Type B pancreatic cell (in vitro differentiated cells): ENCODE data around the gene GDPD4. TPM values are rescaled to one million over a fixed set of nuclear protein-coding genes. Genes with fewer than 3 reads are reported as not detected.

Experiments used
- DNase-seq: peaks from one replicate; pipeline ENCODE4 v3.0.0; 2021; ENCODE audit warnings: mixed read lengths; ENCODE audit not compliant: unreplicated experiment; ENCODE audit errors: extremely low spot score
- H3K27ac Mint-ChIP-seq: 2 replicates; pipeline ENCODE4 v1.8.0; 2021; ENCODE audit warnings: mild to moderate bottlenecking, mixed read lengths
- H3K27me3 Mint-ChIP-seq: 2 replicates; pipeline ENCODE4 v1.8.0; 2021; ENCODE audit warnings: mixed read lengths
- H3K36me3 Mint-ChIP-seq: 2 replicates; pipeline ENCODE4 v1.8.0; 2021; ENCODE audit warnings: mixed read lengths
- H3K4me1 Mint-ChIP-seq: one replicate; pipeline ENCODE4 v1.8.0; 2021; ENCODE audit warnings: mixed read lengths; ENCODE audit not compliant: unreplicated experiment
- H3K4me3 Mint-ChIP-seq: 2 replicates; pipeline ENCODE4 v1.8.0; 2021; ENCODE audit warnings: mild to moderate bottlenecking, mixed read lengths
- H3K9me3 Mint-ChIP-seq: 2 replicates; pipeline ENCODE4 v1.8.0; 2021; ENCODE audit warnings: mixed read lengths
- CTCF ChIP-seq: fragments of 200-600 bp; sonication (generic); conservative IDR thresholded peaks from 2 replicates; pipeline ENCODE4 v1.5.0; 2021; ENCODE audit warnings: antibody characterized with exemption, mild to moderate bottlenecking
- total RNA-seq: library from RNA; stranded (reverse); gene quantifications from 2 replicates; pipeline ENCODE4 v1.2.1, GENCODE V29; 2021; ENCODE audit warnings: low replicate concordance

Gene GDPD4
- total RNA-seq, 1 donor from 2014 or later: not detected

GRCh38 chr11:77179048-77179447 lies 122.4 kb downstream of the GDPD4 start:
- H3K27ac Mint-ChIP-seq: no peak overlapping the region
- TF ChIP-seq CTCF: no peak
- DNase-seq: no peak
- H3K9me3 Mint-ChIP-seq: no peaks in the 10 kb centered on the region
- H3K4me1 Mint-ChIP-seq: peaks cover 1% of the 10 kb centered on the region
- no peaks in the 10 kb centered on the region for H3K36me3 Mint-ChIP-seq
- H3K4me3 Mint-ChIP-seq: no peak overlapping the region
- no peaks in the 10 kb centered on the region for H3K27me3 Mint-ChIP-seq

GRCh38 chr11:77178150-77178549 lies 123.3 kb downstream of the GDPD4 start:
- DNase-seq: no peak
- no peak for TF ChIP-seq CTCF
- Mint-ChIP-seq H3K4me1 (peaks cover 7% of the 10 kb centered on the region), H3K27ac (no peak overlapping the region), H3K27me3 (no peaks in the 10 kb centered on the region), H3K36me3 (no peaks in the 10 kb centered on the region), H3K4me3 (no peak overlapping the region), H3K9me3 (no peaks in the 10 kb centered on the region)

- H3K27me3 Mint-ChIP-seq: no peaks in the 10 kb centered on the region
- H3K4me3 Mint-ChIP-seq: no peak overlapping the region
- DNase-seq: no peak
- TF ChIP-seq CTCF: no peak
- H3K9me3 Mint-ChIP-seq: no peaks in the 10 kb centered on the region
- H3K27ac Mint-ChIP-seq: no peak overlapping the region
- H3K4me1 Mint-ChIP-seq: peaks cover 9% of the 10 kb centered on the region
- no peaks in the 10 kb centered on the region for H3K36me3 Mint-ChIP-seq
Measured at GRCh38 chr11:77176996-77177395, 124.5 kb downstream of the GDPD4 start.

GRCh38 chr11:77175869-77176539 lies 125.5 kb downstream of the GDPD4 start:
- H3K9me3 Mint-ChIP-seq: no peaks in the 10 kb centered on the region
- no peaks in the 10 kb centered on the region for H3K36me3 Mint-ChIP-seq
- no peak for TF ChIP-seq CTCF
- H3K4me3 Mint-ChIP-seq: no peak overlapping the region
- H3K27me3 Mint-ChIP-seq: no peaks in the 10 kb centered on the region
- H3K27ac Mint-ChIP-seq: no peak overlapping the region
- peaks cover 9% of the 10 kb centered on the region for H3K4me1 Mint-ChIP-seq
- DNase-seq: no peak

DNA sequence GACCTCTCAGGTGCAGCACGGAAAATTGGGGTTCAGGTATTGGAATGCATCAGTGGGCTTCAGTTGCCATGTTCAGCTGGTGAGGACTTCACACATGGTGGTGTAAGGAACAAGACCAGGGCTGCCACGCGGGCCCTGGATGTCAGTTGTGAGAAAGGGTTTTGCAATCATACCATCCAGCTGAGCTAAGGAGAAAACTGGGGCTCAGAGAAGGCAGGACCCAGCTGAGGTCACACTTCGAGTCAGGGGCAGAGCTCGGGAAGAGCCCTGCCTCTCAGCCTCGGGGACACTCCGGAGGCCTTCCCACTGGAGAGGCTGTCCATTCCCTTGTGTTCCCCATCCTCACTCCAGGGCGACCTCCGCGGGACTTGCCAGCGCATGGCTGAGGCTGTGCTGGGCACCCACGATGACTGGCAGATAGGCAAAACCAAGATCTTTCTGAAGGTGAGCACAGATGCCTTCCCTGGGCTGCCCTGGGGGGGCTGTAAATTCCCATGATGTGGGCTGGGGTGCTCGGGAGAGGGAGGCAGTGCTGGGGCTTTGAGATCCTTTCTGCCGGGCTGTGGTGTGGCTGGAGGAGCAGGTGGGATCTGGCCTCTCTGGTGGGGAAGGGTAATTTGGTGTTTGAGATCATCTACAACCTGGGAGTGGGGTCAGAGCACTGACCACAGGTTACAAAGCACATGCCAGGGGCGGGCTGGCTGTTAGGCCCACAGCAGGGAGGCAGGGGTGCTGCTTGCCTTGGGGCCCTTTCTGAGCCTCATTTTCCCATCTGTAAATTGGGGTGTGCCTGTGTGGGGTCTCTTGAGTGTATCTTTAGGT lies 126.3 kb downstream of the GDPD4 start:
- no peak for TF ChIP-seq CTCF
- H3K9me3 Mint-ChIP-seq: no peaks in the 10 kb centered on the region
- H3K27me3 Mint-ChIP-seq: no peaks in the 10 kb centered on the region
- H3K27ac Mint-ChIP-seq: no peak overlapping the region
- H3K4me1 Mint-ChIP-seq: peaks cover 14% of the 10 kb centered on the region
- H3K4me3 Mint-ChIP-seq: no peak overlapping the region
- DNase-seq: no peak
- H3K36me3 Mint-ChIP-seq: no peaks in the 10 kb centered on the region
